ENCODE results near the gene C21orf58.

- TF ChIP-seq USF1 (IDR thresholded peaks at IDR 0.05; ENCODE audit: borderline replicate concordance, low read depth) (no peak), RAD21 (IDR thresholded peaks at IDR 0.05; ENCODE audit: low read length) (no peak), MXI1 (IDR thresholded peaks at IDR 0.05; ENCODE audit: low read depth, low read length) (no peak), EP300 (IDR thresholded peaks at IDR 0.05; ENCODE audit: borderline replicate concordance in 1 of 2, low read depth in 1 of 2, low read length in 1 of 2) (no peak), TEAD4 (IDR thresholded peaks at IDR 0.05; ENCODE audit: borderline replicate concordance, insufficient read depth) (no peak), CTCF (IDR thresholded peaks at IDR 0.05) (no peak), PBX3 (IDR thresholded peaks at IDR 0.05) (no peak), USF2 (IDR thresholded peaks at IDR 0.05; ENCODE audit: borderline replicate concordance, low read depth, low read length) (no peak), POLR2AphosphoS5 (IDR thresholded peaks at IDR 0.05; ENCODE audit: low read depth, low read length) (no peak), SMC3 (IDR thresholded peaks at IDR 0.05; ENCODE audit: low read depth, low read length) (no peak), TAF1 (IDR thresholded peaks at IDR 0.05; ENCODE audit: borderline replicate concordance, low read depth, low read length) (no peak)
Observed at GRCh38 chr21:46297338-46298271, 26.1 kb downstream of the C21orf58 start.
